Subcutaneous abdominal adipose tissue (tissue), 5 donors: ENCODE results near the gene CADPS2.
A peak's percentile ranks its signal among the peaks of the same experiment; 100 is the strongest.

Experiments used
- H3K27ac ChIP-seq: one replicate; pipeline ENCODE4 v1.7.0; 2013; ENCODE audit warnings: low read depth, mild to moderate bottlenecking, inconsistent platforms, low read length, moderate library complexity
- H3K27me3 ChIP-seq, 5 donors: one replicate each; pipeline ENCODE4 v1.7.0; 2013; ENCODE audit warnings: low read length in 5 of 5, inconsistent platforms in 1 of 5; ENCODE audit not compliant: control insufficient read depth in 5 of 5, insufficient read depth in 4 of 5
- H3K36me3 ChIP-seq, 5 donors: one replicate each; pipeline ENCODE4 v1.7.0; 2013; ENCODE audit warnings: low read length in 5 of 5; ENCODE audit not compliant: control insufficient read depth in 5 of 5, insufficient read depth in 5 of 5
- H3K4me1 ChIP-seq, 5 donors: one replicate each; pipeline ENCODE4 v1.7.0; 2013; ENCODE audit warnings: low read length in 5 of 5, mild to moderate bottlenecking in 3 of 5, moderate library complexity in 1 of 5; ENCODE audit not compliant: control insufficient read depth in 5 of 5, insufficient read depth in 5 of 5
- H3K4me3 ChIP-seq, 5 donors: one replicate each; pipeline ENCODE4 v1.7.0; 2013; ENCODE audit warnings: low read length in 5 of 5, low read depth in 1 of 5
- H3K9ac ChIP-seq, 5 donors: one replicate each; pipeline ENCODE4 v1.7.0; 2013; ENCODE audit warnings: low read length in 5 of 5, mild to moderate bottlenecking in 4 of 5, moderate library complexity in 3 of 5
- H3K9me3 ChIP-seq, 5 donors: one replicate each; pipeline ENCODE4 v1.7.0; 2013; ENCODE audit warnings: low read length in 5 of 5; ENCODE audit not compliant: control insufficient read depth in 5 of 5
- donor health status: healthy.
- donor health status: healthy.
- donor health status: healthy.
- donor health status: healthy.
- donor health status: healthy.

CADPS2 gene

DNA sequence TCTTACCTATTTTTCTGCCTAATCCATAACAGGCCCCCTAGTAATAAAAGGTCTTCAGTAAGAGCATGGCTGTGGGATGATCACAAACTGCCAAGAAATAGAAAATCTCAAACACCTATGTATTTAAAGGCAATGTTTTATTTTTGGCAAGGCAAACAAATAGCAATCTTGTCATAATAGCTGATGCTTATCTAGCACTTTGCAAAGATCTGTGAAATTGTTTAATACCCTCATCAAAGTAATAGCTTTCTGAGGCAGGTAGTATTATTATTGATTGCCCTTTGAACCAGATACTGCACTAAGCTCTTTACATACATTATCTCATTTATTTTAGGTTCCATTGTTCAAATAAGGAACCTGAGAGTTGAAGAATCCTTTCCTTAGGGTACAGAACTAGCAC is 1.6 kb upstream of the CADPS2 start:
- Histone ChIP-seq H3K27me3 (no peaks in the 10 kb centered on the region), H3K9me3 (no peaks in the 10 kb centered on the region), H3K36me3 (no peaks in the 10 kb centered on the region), H3K4me3 (no peak overlapping the region), H3K9ac (peak overlapping the region in 1 of 5 donors; percentile 55), H3K27ac (no peak overlapping the region), H3K4me1 (peaks cover 2 to 34% (median 18%) of the 10 kb centered on the region in 5 donors)

DNA sequence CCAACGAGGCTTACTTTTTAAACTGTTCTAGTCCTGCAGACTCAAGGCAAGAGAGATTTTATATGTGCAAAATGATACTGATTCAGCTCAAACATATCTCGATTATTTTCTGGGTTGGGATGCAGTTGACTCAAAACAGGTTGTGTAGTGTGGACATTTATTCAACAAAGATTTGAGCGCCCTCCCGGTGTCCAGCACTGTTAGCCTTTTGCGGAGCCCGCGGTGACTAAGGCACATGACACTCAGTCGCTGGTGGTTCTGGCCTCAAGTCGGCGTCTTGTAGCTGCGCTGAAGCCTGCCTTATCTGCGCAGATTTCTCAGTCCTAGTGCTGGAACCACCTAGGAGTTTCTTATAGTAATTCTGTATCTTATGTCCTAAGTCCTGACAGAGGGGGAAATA is 938 bp upstream of the CADPS2 start:
- Histone ChIP-seq H3K27ac (peak overlapping the region; percentile 22), H3K27me3 (no peaks in the 10 kb centered on the region), H3K4me3 (peak overlapping the region; percentile 85 to 94 (median 87)), H3K4me1 (peaks cover 2 to 35% (median 18%) of the 10 kb centered on the region in 5 donors), H3K36me3 (no peaks in the 10 kb centered on the region), H3K9ac (peak overlapping the region in 3 of 5 donors; percentile 55 to 76 (median 70)), H3K9me3 (no peaks in the 10 kb centered on the region)

DNA sequence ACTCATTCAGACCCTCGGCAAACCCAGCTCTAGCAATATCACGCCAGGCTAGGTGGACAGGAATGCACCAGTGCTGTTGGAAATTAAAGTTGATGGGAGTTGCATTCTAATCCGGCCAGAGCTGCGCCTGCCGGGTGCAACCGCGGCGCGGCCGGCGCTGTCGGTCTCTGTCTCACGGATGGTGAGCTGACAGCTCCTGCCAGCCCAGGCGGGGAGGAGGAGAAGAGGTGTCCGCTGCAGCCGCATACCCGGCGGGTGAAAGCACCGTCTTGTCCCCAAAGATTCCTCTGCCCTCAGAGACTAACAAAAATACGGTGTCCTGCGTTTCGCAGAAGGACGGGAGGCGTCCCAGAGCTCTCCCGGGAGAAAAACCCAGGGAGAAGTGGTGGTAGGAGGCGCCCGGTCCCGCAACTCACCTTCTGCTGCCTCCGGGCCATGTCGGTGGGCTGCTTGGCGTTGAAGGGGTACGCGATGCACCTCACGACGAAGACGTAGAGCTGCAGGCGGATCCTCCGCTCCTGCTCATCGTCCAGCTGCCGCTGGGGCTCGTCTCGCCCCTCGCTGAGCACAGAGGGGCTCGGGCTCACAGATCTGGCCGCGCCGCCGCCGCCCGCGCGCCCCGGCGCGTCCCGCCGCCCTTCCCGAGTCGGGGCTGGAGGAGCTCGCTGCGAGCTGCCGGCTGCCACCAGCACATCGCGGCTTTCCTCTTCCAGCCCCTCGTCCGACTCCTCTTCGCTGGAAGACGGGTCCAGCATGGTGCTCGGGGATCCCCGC is 490 bp downstream of the CADPS2 start:
- Histone ChIP-seq H3K27ac (peak overlapping the region; percentile 59), H3K4me3 (peak overlapping the region; percentile 74 to 94 (median 87)), H3K9me3 (no peaks in the 10 kb centered on the region), H3K9ac (peak overlapping the region; percentile 48 to 83 (median 78)), H3K27me3 (no peaks in the 10 kb centered on the region), H3K36me3 (no peaks in the 10 kb centered on the region), H3K4me1 (peaks cover 2 to 35% (median 18%) of the 10 kb centered on the region in 5 donors)

DNA sequence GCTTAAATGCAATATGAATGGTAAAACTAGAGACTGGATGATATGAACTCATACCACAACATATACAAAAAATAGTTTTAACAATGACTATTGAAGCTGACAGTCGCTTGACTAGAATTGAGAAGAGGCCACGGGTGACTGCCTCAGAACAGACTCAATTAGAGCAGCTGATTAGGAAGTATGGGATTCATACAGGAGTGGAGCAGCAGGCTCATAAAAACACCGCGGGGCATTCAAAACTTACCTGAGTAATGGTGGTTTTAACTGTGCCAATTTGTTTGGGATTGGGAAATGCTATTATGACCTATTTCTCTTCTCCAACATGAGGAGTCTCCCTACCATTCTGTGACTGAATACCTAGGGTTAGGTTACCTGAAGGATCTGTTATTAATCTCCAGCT is 2.1 kb downstream of the CADPS2 start:
- H3K27me3 ChIP-seq = no peaks in the 10 kb centered on the region
- H3K4me1 ChIP-seq = peaks cover 2 to 42% (median 18%) of the 10 kb centered on the region in 5 donors
- no peak overlapping the region for H3K27ac ChIP-seq
- H3K9me3 ChIP-seq = no peaks in the 10 kb centered on the region
- no peaks in the 10 kb centered on the region for H3K36me3 ChIP-seq
- no peak overlapping the region for H3K9ac ChIP-seq
- peak overlapping the region in 2 of 5 donors; percentile 6 to 20 for H3K4me3 ChIP-seq

DNA sequence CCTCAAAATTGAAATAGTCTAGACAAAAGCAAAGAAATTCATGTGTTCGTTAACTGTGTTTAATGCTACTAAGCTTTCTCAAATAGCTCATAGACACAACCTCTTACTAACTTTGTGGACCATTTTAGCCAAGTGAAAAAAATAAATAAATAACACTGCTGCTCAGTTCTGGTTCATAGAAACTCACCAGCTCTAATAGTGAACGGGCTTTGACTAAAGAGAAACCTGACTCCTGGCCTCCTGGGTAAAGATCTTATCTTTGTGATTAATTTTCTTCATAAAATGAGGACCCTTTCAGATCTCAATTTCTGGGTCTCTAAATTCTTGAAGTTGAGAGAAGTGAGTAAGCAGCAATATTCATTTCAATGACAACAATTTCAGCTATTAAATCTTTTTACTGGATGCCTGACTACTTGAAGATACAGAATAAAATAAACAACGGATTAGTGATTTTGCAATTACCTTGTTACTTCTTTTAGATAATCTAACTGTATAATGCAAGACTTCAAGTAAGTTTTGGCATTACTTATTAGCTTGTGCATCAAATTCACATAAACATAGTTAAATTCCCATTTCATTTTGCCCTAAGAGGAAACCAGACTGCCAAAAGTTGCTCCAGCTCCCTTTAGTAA is 3.1 kb downstream of the CADPS2 start:
- Histone ChIP-seq H3K27ac (no peak overlapping the region), H3K9ac (no peak overlapping the region), H3K4me1 (peaks cover 2 to 42% (median 18%) of the 10 kb centered on the region in 5 donors), H3K27me3 (no peaks in the 10 kb centered on the region), H3K36me3 (no peaks in the 10 kb centered on the region), H3K9me3 (no peaks in the 10 kb centered on the region), H3K4me3 (no peak overlapping the region)

DNA sequence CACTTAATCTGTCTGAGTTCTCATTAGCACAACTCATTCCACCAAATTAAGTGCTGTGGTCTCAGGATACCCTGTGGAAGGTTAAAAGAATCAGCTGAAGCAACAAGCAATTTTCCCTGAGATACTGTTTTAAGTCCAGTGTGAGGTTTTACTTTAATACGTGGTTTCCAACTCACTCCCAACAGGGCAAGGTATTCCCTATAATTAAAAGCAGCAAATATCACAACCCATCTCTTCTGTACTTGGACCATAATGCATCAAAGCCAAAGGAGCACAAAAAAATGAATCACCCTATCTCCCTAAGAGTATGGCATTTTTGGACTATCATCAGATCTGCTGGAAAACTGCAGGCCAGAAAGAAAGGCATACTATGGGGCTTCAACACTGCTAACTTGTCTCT is 4.9 kb downstream of the CADPS2 start:
- Histone ChIP-seq H3K36me3 (no peaks in the 10 kb centered on the region), H3K9ac (peak overlapping the region in 1 of 5 donors; percentile 31), H3K27me3 (no peaks in the 10 kb centered on the region), H3K4me1 (peaks cover 2 to 32% (median 11%) of the 10 kb centered on the region in 5 donors), H3K27ac (no peak overlapping the region), H3K4me3 (peak overlapping the region in 2 of 5 donors; percentile 17 to 29), H3K9me3 (no peaks in the 10 kb centered on the region)

DNA sequence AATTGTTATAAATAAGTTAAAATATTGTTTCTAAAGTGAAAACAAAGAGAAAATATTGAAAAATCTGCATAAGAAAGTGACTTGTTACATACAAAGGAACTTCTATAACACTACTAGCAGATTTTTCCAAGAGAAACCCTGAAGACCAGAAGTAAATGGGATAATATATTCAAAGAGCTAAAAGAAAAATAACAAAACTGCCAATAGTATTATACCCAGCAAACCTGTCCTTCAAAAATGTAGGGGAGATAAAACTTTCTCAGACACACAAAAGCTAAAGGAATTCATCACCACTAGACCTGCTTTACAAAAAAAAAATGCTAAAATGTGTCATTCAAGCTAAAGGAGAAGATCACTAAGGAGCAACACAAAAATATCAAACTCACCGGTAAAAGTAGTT is 17.0 kb downstream of the CADPS2 start:
- Histone ChIP-seq H3K9me3 (peaks cover 10 to 26% (median 23%) of the 10 kb centered on the region in 5 donors), H3K9ac (no peak overlapping the region), H3K4me3 (no peak overlapping the region), H3K36me3 (no peaks in the 10 kb centered on the region), H3K27me3 (no peaks in the 10 kb centered on the region), H3K4me1 (peaks cover 0 to 9% (median 0%) of the 10 kb centered on the region in 5 donors), H3K27ac (no peak overlapping the region)

DNA sequence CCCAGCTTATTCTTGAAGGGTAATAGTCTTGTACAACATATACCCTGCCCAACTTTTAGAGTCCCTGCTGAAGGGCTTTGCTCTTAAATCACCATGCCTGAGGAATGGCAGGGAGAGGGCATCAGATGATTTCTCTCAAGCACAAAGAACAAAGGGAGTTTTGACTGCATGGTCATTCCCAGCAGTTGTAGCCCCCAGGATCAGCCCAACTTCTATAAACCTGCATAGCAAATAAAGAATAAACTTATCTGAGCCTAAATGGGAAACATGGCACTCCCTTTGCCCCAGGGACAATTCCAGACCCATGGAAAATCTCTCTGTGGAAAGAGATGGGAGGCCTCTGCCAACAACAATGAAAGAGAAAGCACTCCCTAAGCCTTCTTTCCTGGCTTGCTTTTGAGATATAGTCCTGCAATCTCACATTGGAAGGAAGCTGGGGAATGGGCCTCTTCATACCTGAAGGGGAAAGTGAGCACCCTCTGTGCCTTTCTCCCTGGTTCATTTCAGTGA is 18.7 kb downstream of the CADPS2 start:
- Histone ChIP-seq H3K4me3 (no peak overlapping the region), H3K27me3 (no peaks in the 10 kb centered on the region), H3K9ac (no peak overlapping the region), H3K9me3 (peaks cover 10 to 26% (median 23%) of the 10 kb centered on the region in 5 donors), H3K36me3 (no peaks in the 10 kb centered on the region), H3K27ac (no peak overlapping the region), H3K4me1 (peaks cover 0 to 9% (median 0%) of the 10 kb centered on the region in 5 donors)

DNA sequence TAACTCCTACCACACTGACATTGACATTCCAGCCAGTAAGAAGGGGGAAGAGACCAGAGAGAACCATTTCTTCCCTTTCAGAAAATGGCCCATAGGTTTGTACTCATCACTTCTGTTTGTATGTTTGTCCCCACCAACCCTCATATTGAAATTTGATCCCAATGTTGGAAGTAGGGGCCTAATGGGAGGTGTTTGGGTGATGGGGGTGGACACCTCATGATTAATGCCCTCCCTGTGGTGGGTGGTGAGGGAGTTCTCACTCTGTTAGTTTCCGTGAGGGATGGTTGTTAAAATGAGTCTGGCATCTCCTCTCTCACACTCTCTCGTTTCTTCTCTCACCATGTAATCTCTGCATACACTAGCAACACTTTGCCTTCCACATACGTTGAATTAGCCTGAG is 21.4 kb downstream of the CADPS2 start:
- Histone ChIP-seq H3K36me3 (no peaks in the 10 kb centered on the region), H3K9ac (no peak overlapping the region), H3K9me3 (peaks cover 7 to 23% (median 21%) of the 10 kb centered on the region in 5 donors), H3K4me3 (no peak overlapping the region), H3K4me1 (peaks cover 0 to 9% (median 0%) of the 10 kb centered on the region in 5 donors), H3K27ac (no peak overlapping the region), H3K27me3 (no peaks in the 10 kb centered on the region)

DNA sequence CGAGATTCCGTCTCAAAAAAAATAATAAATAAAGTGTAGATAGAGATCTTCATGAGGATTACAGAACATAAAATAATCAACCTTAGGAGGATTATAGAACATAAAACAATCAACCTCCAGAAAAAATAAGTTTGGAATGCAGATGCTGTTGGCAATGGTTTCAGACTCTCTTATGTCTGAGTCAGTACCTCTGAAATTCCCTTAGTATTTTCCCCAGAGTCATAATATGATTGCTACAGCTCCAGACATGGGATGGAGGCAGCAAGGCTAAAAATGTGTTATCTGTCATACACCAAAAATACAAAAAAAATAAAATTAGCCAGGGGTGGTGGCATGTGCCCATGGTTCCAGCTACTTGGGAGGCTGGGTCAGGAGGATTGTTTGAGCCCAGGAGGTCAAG is 22.2 kb downstream of the CADPS2 start:
- Histone ChIP-seq H3K27ac (no peak overlapping the region), H3K36me3 (no peaks in the 10 kb centered on the region)

More for the DNA sequence above, 22.2 kb downstream of the CADPS2 start:
- Histone ChIP-seq H3K4me3 (no peak overlapping the region), H3K4me1 (peaks cover 0 to 9% (median 0%) of the 10 kb centered on the region in 5 donors), H3K9ac (no peak overlapping the region), H3K27me3 (no peaks in the 10 kb centered on the region), H3K9me3 (peaks cover 0 to 15% (median 13%) of the 10 kb centered on the region in 5 donors)
